Panc1 (cell line): ENCODE results near the gene YAP1. TPM values are rescaled to one million over a fixed set of nuclear protein-coding genes. Genes with fewer than 3 reads are reported as not detected.

Experiments used
- ATAC-seq: fragments of 200-7000 bp; cut with Tn5 transposase; 2 replicates; pipeline ENCODE4 v1.9.1; 2020; ENCODE audit warnings: mild to moderate bottlenecking, moderate library complexity
- BruUV-seq: library from RNA; stranded (reverse); fragments of 400-500 nt; replicated peaks from 2 replicates; lab custom pipeline; 2021; lab: Mats Ljungman, UMichigan
- CTCF ChIA-PET: fragments of 300-600 bp; sonication (Branson Sonifier 250); formaldehyde crosslinking; loops from one replicate; lab custom pipeline; 2022; ENCODE audit warnings: antibody characterized with exemption; lab: Charles Lee
- POLR2A ChIA-PET: fragments of 300-600 bp; sonication (Branson Sonifier 250); formaldehyde crosslinking; loops from one replicate; lab custom pipeline; 2022; ENCODE audit warnings: antibody characterized with exemption; lab: Charles Lee
- DNase-seq: peaks from one replicate; pipeline ENCODE4 v3.0.0-alpha.2; 2010; ENCODE audit warnings: low read depth, low spot score
- H3K27ac ChIP-seq: 2 replicates; pipeline ENCODE4 v1.5.1; 2011; ENCODE audit warnings: mild to moderate bottlenecking, low read length, inconsistent platforms
- H3K27me3 ChIP-seq: fragments of 200-500 bp; sonication (Bioruptor generic); 2 replicates; pipeline ENCODE4 v1.6.0; 2014; ENCODE audit warnings: low read length, inconsistent platforms; ENCODE audit not compliant: control insufficient read depth, insufficient read depth
- H3K36me3 ChIP-seq: fragments of 200-500 bp; sonication (Bioruptor generic); 2 replicates; pipeline ENCODE4 v1.5.1; 2014; ENCODE audit warnings: inconsistent platforms, mild to moderate bottlenecking, low read length, moderate library complexity; ENCODE audit not compliant: control insufficient read depth, insufficient read depth
- H3K4me1 ChIP-seq: 2 replicates; pipeline ENCODE4 v1.5.1; 2011; ENCODE audit warnings: inconsistent platforms, mild to moderate bottlenecking, low read length, moderate library complexity; ENCODE audit not compliant: control insufficient read depth, insufficient read depth
- H3K4me3 ChIP-seq, 2 experiments: 2 replicates each; pipeline ENCODE4 v1.5.1; 2011 to 2012; ENCODE audit warnings: low read depth in 2 of 2, low read length in 2 of 2, mild to moderate bottlenecking in 2 of 2, inconsistent platforms in 1 of 2, moderate library complexity in 1 of 2
- H3K9me3 ChIP-seq: fragments of 200-500 bp; sonication (Bioruptor generic); 2 replicates; pipeline ENCODE4 v1.5.1; 2014; ENCODE audit warnings: low read depth, mild to moderate bottlenecking, inconsistent platforms, low read length, moderate library complexity; ENCODE audit not compliant: control insufficient read depth, insufficient read depth
- CTCF ChIP-seq: fragments of 450-650 bp; IDR thresholded peaks from 2 replicates; pipeline ENCODE4 v1.5.1; 2017; ENCODE audit warnings: mild to moderate bottlenecking
- POLR2AphosphoS5 ChIP-seq: IDR thresholded peaks from 2 replicates; pipeline ENCODE4 v1.6.1; 2012; ENCODE audit warnings: mild to moderate bottlenecking, low read depth, low read length, moderate library complexity
- REST ChIP-seq, 2 experiments: IDR thresholded peaks; 2 replicates each; pipeline ENCODE4 v1.6.1; 2011 to 2012; ENCODE audit warnings: low read depth in 2 of 2, control low read depth in 1 of 2, low read length in 1 of 2, mild to moderate bottlenecking in 1 of 2, moderate library complexity in 1 of 2; ENCODE audit not compliant: insufficient read depth in 1 of 2
- SIN3A ChIP-seq: IDR thresholded peaks from 2 replicates; pipeline ENCODE4 v1.6.1; 2012; ENCODE audit warnings: low read depth, mild to moderate bottlenecking, low read length, moderate library complexity, borderline replicate concordance; ENCODE audit not compliant: insufficient read depth
- TCF7L2 ChIP-seq: IDR thresholded peaks from 2 replicates; pipeline ENCODE4 v1.6.1; 2011; ENCODE audit warnings: mild to moderate bottlenecking, low read depth, low read length, inconsistent platforms
- in situ Hi-C: cut with HindIII; loops from 2 replicates; pipeline ENCODE4 v1.10.0; 2016; ENCODE audit warnings: low sequenced_read_pairs, low pct_unique_long_range_greater_than_20kb
- intact Hi-C: fragments of 100-400 bp; cut with micrococcal nuclease; formaldehyde crosslinking; loops from one replicate; pipeline ENCODE4 v1.10.0; 2022; ENCODE audit not compliant: unreplicated experiment
- total RNA-seq: library from RNA; stranded (reverse); gene quantifications from one replicate; pipeline ENCODE4 v1.2.1, GENCODE V29; 2021; ENCODE audit not compliant: unreplicated experiment

YAP1 gene
- total RNA-seq, 1 experiment from 2014 or later: 158 TPM

GRCh38 chr11:102143867-102144266 lies 33.6 kb downstream of the YAP1 start:
- ChIA-PET POLR2A (interaction anchor here (0.6 kb wide), 2 partner anchors 10 to 125 kb away, joined by 3 to 4 read pairs; no protein-coding TSS in a partner anchor), CTCF (no interaction called here)
- DNase-seq (no peak), ATAC-seq (no peak)
- H3K4me3 ChIP-seq: no peak overlapping the region
- H3K36me3 ChIP-seq: no peaks in the 10 kb centered on the region
- peaks cover 27% of the 10 kb centered on the region for H3K4me1 ChIP-seq
- in situ Hi-C loops: no loop called here
- H3K9me3 ChIP-seq: no peaks in the 10 kb centered on the region; the same call in 1 of the 2 replicates
- BruUV-seq: no TSS peak
- H3K27ac ChIP-seq: no peak overlapping the region
- TF ChIP-seq REST (IDR thresholded peaks at IDR 0.05; ENCODE audit: insufficient read depth in 1 of 2, low read depth in 2 of 2, low read length in 1 of 2): no peak
- TF ChIP-seq TCF7L2: no peak
- no peak for TF ChIP-seq CTCF
- TF ChIP-seq SIN3A: no peak
- no peak for TF ChIP-seq POLR2AphosphoS5
- intact Hi-C loops: no loop called here
- no peaks in the 10 kb centered on the region for H3K27me3 ChIP-seq

GRCh38 chr11:102144357-102145355 lies 34.4 kb downstream of the YAP1 start:
- ChIA-PET CTCF (no interaction called here), POLR2A (interaction anchor here (0.6 kb wide), 2 partner anchors 9 to 125 kb away, joined by 3 to 4 read pairs; no protein-coding TSS in a partner anchor)
- Histone ChIP-seq H3K4me3 (no peak overlapping the region), H3K36me3 (no peaks in the 10 kb centered on the region), H3K4me1 (peaks cover 23% of the 10 kb centered on the region), H3K27ac (no peak overlapping the region), H3K9me3 (no peaks in the 10 kb centered on the region), H3K27me3 (no peaks in the 10 kb centered on the region)
- in situ Hi-C loops (no loop called here), intact Hi-C loops (no loop called here)
- DNase-seq (no peak), ATAC-seq (no peak)
- no TSS peak for BruUV-seq
- no peak for TF ChIP-seq SIN3A
- TF ChIP-seq REST (IDR thresholded peaks at IDR 0.05; ENCODE audit: insufficient read depth in 1 of 2, low read depth in 2 of 2, low read length in 1 of 2): no peak
- TF ChIP-seq CTCF: no peak
- no peak for TF ChIP-seq POLR2AphosphoS5
- no peak for TF ChIP-seq TCF7L2
